Left ventricle myocardium superior (tissue), 1 donor: ENCODE data around the gene HENMT1. TPM values are rescaled to one million over a fixed set of nuclear protein-coding genes. Genes with fewer than 3 reads are reported as not detected.
"Not testable (repeated sequence)": the region's sequence is repeated elsewhere in the genome, so short reads cannot be mapped to it uniquely, and the experiment has no call there.

Source experiments
- ATAC-seq: fragments of 200-7000 bp; cut with Tn5 transposase; one replicate; pipeline ENCODE4 v1.9.1; 2020; ENCODE audit warnings: mild to moderate bottlenecking, moderate library complexity
- DNase-seq: peaks from one replicate; pipeline ENCODE4 v3.0.0-alpha.2; 2020
- intact Hi-C: fragments of 100-400 bp; cut with micrococcal nuclease; formaldehyde crosslinking; loops from one replicate; pipeline ENCODE4 v1.11.0; 2022
- long read RNA-seq: library from polyadenylated mRNA; unstranded; transcript quantifications from one replicate; pipeline ENCODE4 v2.0.0, GENCODE V29; 2021
- total RNA-seq: library from RNA; stranded (reverse); fragmentation: NEBNext Ultra II Directional; extraction: Animal tissue kit (Norgen Biotek cat#: 25700); gene quantifications from one replicate; pipeline ENCODE4 v1.2.1, GENCODE V29; 2021
- donor health status: DM: no; HTN: yes; CAD: no; lungs with severe emphysema.

HENMT1 gene
- 1.2 TPM for total RNA-seq
- long read RNA-seq, partial matches to known transcripts: 0 of 2 reads
- long read RNA-seq, other reads (novel, unspliced or antisense): 0 of 2 reads

DNA sequence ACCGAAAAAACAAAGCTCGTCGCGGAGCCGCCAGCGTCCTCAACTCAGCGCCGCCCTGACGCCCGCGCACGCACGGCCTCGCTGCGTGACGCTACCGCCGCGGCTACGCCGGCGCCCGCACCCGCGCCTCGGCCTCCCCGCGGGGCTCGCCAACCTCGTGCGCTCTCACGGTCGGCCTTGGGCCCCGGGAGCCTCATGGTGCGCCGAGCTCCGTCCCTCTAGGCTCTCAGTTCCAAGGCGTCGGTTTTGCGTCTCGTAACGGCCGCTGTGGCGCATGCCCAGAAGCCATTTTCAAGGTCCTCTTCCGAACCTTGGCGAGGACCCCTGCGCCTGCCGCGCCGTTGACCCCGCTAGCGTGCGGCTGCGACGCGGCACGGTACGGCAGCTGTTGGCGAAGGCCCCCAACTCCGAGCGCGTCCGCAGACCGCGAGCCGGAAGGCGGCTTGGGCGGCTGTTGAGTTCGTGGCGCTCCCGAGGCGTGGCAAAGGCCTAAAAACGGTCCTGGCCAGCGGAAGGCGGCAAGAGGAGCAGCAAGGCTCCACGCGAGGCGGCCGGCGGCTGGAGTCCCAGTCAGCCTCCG lies at the start of gene HENMT1:
Gene HENMT1, minus strand, starts transcription at position 64 of the 580 bp plus-strand sequence. CDS start 1,209 bp downstream, outside the sequence.
- DNase-seq (peak; percentile 81), ATAC-seq (peak; percentile 90)
- intact Hi-C loops: no loop called here

DNA sequence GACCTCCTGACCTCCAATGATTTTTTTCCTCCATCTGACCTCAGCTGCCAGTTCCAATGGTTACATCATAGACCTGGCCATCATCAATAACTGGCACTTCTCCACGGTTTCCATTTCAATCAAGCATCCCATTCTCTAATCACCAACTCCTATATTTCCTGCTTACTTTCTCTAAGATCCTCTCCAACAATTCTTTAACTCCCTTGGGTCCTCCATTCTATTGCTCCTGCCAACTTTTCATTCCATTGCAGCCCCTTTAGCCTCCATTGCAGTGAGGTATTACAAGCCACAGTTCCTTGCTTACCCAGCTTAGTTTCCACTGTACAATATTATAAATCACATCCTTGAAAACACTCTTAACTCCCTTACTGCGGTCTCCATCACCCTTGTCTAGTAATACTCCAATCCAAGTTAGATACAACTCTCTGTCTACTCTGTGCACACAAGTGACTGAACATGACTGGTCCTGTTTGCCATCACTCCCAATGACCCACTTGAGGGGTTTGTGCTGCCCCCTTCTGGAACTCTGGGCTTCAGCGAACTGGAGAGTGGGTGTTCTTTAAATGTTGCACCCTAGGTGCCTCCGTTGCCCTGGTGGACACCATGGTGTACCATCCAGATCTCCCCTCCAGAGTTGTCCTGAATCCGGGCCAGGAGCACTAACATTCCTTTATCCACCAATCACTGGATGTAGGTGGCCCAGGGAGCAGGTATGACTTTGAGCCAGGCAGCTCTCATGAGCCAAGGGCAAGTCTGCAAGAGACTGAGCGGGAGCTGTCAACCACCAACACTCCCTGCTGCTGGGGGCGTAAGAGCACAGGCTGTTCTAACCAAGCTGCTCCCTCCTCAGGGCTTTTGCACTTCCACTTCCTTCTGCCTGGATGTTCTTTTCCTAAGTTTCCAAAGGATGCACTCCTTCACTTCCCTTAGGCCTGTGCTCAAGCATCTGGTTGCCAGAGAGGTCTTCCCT lies 48.1 kb upstream of the HENMT1 start:
- ATAC-seq: no peak
- intact Hi-C loops: no loop called here
- DNase-seq: peak; percentile 38

DNA sequence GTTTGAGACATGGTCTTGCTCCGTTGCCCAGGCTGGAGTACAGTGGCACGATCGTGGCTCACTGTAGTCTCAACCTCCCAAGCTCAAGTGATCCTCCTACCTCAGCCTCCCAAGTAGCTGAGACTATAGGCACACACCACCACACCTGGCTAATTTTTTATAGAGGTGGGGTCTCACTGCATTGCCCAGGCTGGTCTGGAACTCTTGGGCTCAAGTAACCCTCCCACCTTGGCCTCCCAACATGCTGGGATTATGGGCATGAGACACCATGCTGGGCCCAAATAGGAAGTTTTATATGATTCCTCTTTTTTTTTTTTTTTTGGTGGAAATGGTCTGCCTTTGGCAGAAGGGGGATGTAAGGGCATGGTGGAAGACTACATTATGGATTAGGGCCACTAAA lies 45.8 kb upstream of the HENMT1 start:
- intact Hi-C loops: no loop called here
- ATAC-seq: no peak

DNA sequence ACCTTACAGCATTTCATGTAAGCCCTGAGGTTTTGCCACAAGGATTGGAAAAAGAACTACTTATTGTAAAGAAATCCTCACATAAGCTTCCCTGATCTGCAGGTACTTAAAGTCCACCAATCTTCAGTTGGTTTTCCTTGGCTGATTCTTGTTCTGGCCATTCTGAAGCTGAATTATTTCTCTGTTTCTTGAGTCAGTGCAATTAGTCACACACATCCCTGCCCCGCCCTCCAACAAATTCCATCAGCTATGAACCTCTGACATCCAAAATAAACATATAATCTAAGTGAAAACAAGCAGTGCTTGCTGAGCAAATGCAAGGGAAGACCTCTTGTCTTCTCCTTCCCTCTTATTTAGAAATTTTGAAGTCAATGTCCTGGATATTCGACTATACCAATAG lies 43.6 kb upstream of the HENMT1 start:
- intact Hi-C loops: no loop called here
- DNase-seq (no peak), ATAC-seq (peak; percentile 15)

More for the DNA sequence above, 45.8 kb upstream of the HENMT1 start:
- no peak for DNase-seq

DNA sequence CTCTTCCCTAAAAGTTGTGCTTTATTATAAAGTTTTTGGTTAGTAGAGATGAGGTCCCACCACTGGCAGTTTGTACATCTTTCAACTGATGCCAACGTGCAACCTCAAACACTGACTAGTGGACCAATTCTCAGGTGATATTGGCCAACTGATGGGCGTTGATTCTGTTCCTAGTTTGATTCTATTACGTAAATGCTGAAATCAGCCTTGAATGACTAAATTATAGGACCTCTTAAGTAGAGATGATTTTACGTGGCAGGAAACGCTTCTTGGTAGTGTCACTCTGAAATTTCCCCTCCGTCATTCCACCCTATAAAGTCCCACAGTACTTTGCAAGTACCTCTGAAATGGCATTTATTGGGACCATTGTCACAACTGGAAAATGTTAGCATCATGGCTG lies 43.0 kb upstream of the HENMT1 start:
- ATAC-seq (no peak), DNase-seq (no peak)
- intact Hi-C loops: no loop called here

DNA sequence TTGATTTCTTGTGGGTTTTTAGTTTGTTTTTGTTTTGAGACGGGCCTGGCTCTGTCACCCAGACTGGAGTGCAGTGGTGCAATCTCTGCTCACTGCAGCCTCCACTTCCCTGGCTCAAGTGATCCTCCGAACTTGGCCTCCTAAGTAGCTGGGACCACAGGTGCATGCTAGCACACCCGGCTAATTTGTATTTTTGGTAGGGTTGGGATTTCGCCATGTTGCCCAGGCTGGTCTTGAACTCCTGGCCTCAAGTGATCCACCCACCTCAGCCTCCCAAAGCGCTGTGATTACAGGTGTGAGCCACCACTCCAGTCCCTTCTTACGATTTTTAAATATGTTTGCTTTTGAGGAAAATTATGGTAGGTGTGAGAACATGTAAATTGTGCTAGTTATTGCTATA lies 41.2 kb upstream of the HENMT1 start:
- DNase-seq, ATAC-seq, intact Hi-C loops: not testable (repeated sequence)

DNA sequence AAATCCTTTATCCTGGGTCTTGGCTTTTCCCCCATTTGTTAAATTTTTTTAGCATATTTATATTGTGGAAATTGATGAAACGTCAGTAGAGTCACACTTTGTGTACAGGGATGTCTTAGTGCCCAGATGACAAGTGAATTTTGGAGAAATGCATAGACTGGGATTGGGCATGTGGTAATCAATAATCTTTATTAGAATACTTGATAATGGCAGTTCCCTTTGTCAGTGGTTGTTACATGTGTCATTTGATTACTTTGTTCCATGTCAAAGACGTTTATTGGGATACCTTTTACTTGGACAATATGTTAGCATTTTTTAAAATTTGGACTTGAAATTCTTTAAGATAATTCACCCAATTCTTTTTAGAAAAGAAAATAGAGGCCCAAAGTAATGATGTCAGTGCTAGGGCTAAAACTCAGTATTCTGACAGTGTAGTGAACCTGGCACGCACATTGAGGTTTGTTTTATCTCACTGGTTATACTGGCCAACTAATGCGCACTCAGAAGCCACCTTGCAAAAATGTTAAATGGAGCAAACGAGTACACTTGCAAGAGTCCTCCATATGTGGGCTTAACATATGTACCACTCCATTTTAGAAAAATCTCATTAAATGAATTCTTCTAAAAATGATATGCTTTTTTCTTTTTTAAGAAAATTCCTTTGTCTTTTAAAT lies 40.4 kb upstream of the HENMT1 start:
- intact Hi-C loops: no loop called here
- DNase-seq (no peak), ATAC-seq (no peak)

DNA sequence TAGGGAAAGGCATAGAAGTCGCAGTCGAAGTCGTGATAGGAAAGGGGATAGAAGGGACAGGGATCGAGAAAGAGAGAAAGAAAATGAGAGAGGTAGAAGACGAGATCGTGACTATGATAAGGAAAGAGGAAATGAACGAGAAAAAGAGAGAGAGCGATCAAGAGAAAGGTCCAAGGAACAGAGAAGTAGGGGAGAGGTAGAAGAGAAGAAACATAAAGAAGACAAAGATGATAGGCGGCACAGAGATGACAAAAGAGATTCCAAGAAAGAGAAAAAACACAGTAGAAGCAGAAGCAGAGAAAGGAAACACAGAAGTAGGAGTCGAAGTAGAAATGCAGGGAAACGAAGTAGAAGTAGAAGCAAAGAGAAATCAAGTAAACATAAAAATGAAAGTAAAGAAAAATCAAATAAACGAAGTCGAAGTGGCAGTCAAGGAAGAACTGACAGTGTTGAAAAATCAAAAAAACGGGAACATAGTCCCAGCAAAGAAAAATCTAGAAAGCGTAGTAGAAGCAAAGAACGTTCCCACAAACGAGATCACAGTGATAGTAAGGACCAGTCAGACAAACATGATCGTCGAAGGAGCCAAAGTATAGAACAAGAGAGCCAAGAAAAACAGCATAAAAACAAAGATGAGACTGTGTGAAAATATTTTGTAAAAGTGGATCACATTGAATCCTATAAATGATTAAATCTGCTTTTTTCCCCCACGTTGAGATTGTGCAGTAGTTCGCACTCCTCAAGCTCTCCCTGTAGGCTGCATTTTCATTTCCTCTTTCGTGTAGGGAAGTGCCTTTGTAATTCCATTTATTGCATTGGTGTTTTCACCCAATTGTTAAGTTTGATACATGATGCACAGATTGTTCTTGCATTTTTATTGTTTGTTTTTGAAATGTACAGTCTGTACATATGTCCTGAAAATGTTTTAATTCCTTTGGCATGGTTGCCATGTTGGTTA lies 38.8 kb upstream of the HENMT1 start:
- intact Hi-C loops: no loop called here
- DNase-seq: no peak
- ATAC-seq: no peak

DNA sequence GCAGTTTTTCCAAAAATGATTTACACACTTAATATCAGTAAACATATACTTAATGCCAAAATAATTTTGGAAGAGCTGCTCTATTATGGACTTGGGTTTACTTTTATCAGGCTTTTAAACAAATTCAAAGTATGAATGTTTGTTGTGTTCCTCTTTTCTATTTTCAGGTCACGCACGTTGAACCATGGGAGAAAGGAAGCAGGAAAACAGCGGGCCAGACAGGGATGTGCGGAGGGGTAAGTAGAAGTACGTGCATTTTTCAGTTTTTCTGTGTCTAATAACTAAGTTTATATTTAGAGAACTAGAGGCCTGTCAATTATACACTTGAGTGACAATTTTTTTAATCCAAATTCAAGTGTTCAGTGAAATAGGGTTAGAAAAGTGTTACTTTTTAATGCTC lies 34.6 kb upstream of the HENMT1 start:
- no peak for ATAC-seq
- intact Hi-C loops: no loop called here
- DNase-seq: no peak

DNA sequence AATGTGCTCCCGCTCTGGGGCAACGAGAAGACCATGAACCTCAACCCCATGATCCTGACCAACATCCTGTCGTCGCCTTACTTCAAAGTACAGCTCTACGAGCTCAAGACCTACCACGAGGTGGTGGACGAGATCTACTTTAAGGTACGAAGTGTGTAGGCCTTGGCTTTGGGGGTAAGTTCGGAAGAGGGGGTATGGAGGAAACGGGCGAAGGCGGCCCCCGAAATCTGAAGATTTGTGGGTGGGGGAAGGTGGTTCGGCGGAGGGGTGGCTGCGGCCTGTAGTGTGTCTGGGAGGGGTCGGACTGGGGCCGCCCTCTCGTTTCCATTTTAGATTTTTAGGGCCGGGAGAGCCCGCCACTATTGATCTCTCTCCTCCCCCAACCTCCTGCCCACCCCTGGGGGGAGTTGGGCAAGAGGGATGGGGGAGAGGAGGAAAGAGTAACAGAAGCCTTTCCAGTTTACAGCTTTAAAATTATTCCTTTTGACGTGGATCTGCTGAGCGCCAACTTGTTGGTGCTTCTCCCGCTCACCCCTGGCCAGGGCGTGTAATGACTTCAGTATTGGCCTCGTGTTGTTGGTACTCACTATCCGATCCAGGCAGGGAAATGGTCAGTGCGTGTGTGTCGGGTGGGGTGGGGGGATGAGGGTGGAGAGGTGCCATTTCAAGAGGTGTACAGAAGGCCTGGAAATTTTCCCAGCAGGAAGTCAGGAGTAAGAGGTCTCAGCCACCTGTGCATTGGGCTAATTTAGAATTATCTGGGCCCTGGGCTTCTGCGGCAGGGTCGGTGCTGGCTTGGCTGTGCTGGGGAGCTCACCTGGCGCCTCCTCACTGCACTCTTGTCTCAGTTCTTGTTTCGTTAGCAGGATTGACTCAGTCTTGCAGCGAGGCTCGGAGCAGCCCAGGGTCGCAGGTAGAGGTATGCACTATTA lies 32.1 kb upstream of the HENMT1 start:
- DNase-seq: peak; percentile 42
- peak; percentile 59 for ATAC-seq
- intact Hi-C loops: no loop called here

DNA sequence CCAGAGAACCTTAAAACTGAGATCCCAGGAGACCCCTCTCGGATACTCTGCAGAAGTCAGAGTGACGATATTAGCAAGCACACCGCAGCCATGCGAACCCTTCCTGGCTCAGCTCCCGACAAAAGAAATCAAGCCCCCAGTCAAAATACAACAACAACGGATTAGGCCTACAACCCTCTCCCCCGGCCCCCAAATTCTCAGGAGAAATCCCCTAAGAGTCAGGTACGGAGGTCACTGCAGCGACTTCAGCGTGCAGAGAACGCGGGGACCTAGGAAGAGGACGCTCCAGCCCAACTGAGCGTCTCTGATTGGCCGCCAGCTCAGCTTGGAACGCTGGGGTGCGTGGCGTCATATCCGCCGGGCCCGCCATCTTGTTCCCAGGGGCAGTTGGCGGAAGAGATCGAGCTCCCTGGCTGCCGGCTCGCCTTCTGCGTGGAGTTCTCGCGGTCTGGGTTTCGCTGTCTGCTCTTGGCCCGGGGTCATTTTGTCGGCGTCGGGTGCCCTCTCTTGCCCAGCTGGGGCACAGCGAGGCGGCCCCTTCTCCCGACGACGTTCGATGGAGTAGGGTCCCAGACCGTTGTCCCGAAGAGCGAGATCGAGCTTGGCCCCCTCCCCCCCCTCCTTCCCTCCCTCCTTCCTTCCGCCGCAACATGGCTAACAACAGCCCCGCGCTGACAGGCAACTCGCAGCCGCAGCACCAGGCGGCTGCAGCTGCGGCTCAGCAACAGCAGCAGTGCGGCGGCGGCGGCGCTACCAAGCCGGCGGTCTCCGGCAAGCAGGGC lies 31.2 kb upstream of the HENMT1 start, which contains the start of gene PRPF38B:
Gene PRPF38B, plus strand, starts transcription at position 369 of the 782 bp plus-strand sequence. Its CDS starts 282 bp downstream, at position 651.
- intact Hi-C loops: no loop called here
- ATAC-seq (peak; percentile 99), DNase-seq (peak; percentile 97)

DNA sequence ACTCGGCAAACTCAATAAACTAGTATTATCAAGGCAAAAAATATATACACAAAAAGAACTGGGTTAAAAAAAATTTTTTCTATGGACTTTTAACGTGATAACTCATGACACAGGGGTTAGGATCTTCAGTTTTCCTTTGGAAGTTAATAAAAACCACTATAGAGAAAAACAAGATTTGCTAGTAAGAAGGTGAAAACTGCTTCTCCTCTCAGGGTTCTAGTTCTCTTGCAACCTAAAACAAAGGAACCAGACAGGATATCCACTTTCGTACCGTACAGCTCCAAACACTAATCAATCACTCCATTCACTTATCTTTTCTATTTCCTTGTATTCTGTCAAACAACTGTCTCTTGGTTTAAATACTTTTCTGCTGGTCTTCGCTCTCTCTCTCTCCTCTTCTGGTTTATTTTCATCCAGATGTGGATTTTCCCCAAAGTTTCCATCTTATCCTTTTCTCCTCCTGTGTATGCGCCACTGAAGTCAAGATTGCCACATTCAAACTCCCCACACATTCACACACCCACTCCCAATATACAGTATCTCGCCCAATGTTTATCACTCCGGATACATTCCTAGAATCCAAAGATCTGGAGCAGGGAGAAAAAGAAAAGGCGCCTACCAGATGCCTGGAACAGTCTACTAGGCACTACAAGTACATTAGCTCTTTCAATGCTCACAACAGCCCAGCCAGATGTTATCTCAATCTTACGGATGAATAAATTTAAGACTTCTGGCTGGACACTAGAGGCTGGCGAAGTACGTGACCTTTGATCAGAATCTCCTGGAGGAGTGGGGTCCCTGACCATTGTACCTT lies 30.4 kb upstream of the HENMT1 start:
- DNase-seq: no peak
- ATAC-seq: peak; percentile 6
- intact Hi-C loops: no loop called here

DNA sequence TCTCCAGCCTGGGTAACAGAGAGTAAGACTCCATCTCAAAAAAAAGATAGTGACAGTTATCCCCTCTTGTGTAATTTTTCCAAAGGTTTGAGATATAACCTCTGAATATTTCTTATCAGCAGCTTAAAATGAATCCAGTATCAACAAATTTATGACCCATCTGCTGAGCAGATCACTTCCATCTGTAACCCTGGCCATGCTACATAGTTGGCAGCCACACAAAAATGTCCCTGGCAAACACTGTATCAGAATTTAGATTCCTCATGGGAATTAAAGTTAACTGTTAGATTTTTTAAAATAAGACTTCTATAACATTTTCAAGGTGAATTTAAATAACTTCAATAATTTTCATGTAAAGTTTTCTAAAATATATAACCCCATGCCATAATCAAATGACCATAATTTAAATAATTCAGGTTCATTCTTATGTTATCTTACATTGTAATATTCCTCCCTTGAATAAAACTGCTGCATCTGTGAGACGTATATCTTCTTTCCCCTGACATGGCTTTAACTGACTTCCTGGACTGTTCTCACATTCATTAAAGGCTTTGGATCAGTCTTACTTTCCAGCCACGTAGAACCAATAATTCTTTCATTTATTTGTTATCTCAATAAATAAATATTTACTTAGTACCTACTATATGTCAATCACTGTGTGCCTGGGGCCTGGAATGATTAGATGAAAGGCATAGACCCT lies 25.9 kb upstream of the HENMT1 start:
- ATAC-seq (no peak), DNase-seq (no peak)
- intact Hi-C loops: no loop called here

DNA sequence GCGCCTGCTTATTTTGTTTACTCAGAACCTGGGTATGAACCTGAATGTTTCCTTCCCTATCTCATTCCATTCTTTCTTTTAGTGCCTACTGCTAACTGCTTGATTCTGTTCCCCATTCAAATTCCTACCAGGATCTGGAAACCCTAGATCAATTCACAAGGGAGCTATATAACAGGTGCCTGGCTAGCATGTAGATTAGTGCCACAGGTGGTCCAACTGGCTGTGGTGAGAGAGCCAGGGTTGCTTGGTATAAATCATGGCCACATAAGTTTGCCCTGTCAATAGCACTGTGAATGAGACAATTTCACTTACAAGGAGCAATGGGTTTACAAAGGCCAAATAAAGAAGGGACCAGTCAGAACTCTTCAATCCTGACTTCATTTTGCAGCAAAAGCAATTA lies 24.6 kb upstream of the HENMT1 start:
- DNase-seq: no peak
- no peak for ATAC-seq
- intact Hi-C loops: no loop called here

DNA sequence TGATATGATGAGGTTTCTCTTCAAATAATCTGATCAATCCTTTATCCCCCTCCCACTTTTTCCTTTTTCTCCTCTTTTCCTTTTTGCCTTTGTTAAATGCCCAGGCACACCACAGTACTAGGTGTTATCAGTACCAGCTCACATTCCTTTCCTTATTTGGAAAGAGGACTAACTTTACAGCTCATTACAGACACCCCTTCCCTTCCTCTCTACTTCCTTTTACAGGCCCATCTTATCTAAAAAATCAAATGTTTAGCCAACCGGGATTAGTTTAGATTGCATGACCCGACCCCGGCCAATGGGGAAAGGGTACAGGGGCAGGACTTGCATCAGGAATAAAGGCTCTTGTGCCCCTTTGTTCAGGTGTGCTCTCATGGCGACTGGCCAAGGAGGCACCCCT lies 20.8 kb upstream of the HENMT1 start:
- ATAC-seq, intact Hi-C loops, DNase-seq: not testable (repeated sequence)
